Activated B cell treated with CpG ODN at 0.5 μM for 24 hours (primary cell): ENCODE results near the gene BRI3. TPM values are rescaled to one million over a fixed set of nuclear protein-coding genes. Genes with fewer than 3 reads are reported as not detected.

Experiments used
- ATAC-seq: fragments of 200-7000 bp; cut with Tn5 transposase; one replicate; pipeline ENCODE4 v1.10.0; 2021; ENCODE audit warnings: low read depth, mild to moderate bottlenecking, moderate library complexity
- CTCF ChIA-PET: fragments of 350-600 bp; sonication (Branson Sonifier 250); formaldehyde crosslinking; loops from one replicate; lab custom pipeline; 2021; ENCODE audit warnings: antibody characterized with exemption; lab: Charles Lee
- POLR2A ChIA-PET: fragments of 350-600 bp; sonication (Branson Sonifier 250); formaldehyde crosslinking; loops from one replicate; lab custom pipeline; 2021; ENCODE audit warnings: antibody characterized with exemption; lab: Charles Lee
- DNase-seq: peaks from one replicate; pipeline ENCODE4 v3.0.0; 2022
- H3K27ac Mint-ChIP-seq: one replicate; pipeline ENCODE4 v1.8.0; 2020; ENCODE audit warnings: mixed read lengths
- H3K27me3 Mint-ChIP-seq: one replicate; pipeline ENCODE4 v1.8.0; 2021; ENCODE audit warnings: mixed read lengths
- H3K36me3 Mint-ChIP-seq: one replicate; pipeline ENCODE4 v1.8.0; 2021; ENCODE audit warnings: low read depth, mixed read lengths
- H3K4me1 Mint-ChIP-seq: one replicate; pipeline ENCODE4 v1.8.0; 2021; ENCODE audit warnings: mixed read lengths
- H3K4me3 Mint-ChIP-seq: one replicate; pipeline ENCODE4 v1.8.0; 2020; ENCODE audit warnings: mild to moderate bottlenecking, mixed read lengths
- H3K9me3 Mint-ChIP-seq: one replicate; pipeline ENCODE4 v1.8.0; 2020; ENCODE audit warnings: mixed read lengths
- CTCF ChIP-seq: fragments of 200-600 bp; IDR thresholded peaks from one replicate; pipeline ENCODE4 v1.8.0; 2022; ENCODE audit warnings: antibody characterized with exemption, mild to moderate bottlenecking
- intact Hi-C: fragments of 100-400 bp; cut with micrococcal nuclease; formaldehyde crosslinking; loops from one replicate; pipeline ENCODE4 v1.15.1; 2024
- total RNA-seq: library from RNA; stranded (reverse); gene quantifications from 2 replicates; pipeline ENCODE4 v1.2.3, GENCODE V29; 2022

Gene BRI3
- total RNA-seq, 1 donor from 2014 or later = 53.7 TPM

GRCh38 chr7:98339043-98339442, 57.6 kb downstream of the BRI3 start:
- intact Hi-C loops = no loop called here
- TF ChIP-seq CTCF = no peak
- Mint-ChIP-seq H3K4me3 (no peak overlapping the region), H3K4me1 (no peaks in the 10 kb centered on the region), H3K9me3 (peaks cover 5% of the 10 kb centered on the region), H3K27me3 (peaks cover 3% of the 10 kb centered on the region), H3K36me3 (no peaks in the 10 kb centered on the region), H3K27ac (no peak overlapping the region)
- POLR2A ChIA-PET = no interaction called here
- ATAC-seq = no peak
- CTCF ChIA-PET = no interaction called here
- DNase-seq = no peak

DNA sequence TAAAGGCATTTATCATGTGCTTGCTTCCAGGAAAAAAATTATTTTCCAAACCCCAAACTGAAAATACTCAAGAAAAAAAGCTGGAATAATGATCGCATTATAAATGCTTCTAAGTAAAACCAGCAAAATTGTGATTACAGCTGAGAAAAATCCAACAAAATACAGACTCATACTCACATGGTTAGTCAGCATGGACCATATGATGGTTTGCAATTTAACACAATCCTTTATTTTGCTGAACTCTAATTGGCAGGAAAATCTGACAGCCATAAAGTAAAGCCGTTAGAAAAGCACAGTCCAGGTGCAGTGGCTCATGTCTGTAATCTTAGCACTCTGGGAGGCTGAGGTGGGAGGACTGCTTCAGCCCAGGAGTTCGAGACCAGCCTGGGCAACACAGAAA, 59.6 kb downstream of the BRI3 start:
- ATAC-seq (no peak), DNase-seq (no peak)
- H3K36me3 Mint-ChIP-seq = no peaks in the 10 kb centered on the region
- peaks cover 5% of the 10 kb centered on the region for H3K9me3 Mint-ChIP-seq
- no peak overlapping the region for H3K27ac Mint-ChIP-seq
- no peak overlapping the region for H3K4me3 Mint-ChIP-seq
- POLR2A ChIA-PET = interaction anchor here (0.7 kb wide), 2 partner anchors 59 to 1248 kb away, joined by 5 to 7 read pairs; no protein-coding TSS in a partner anchor
- H3K4me1 Mint-ChIP-seq = no peaks in the 10 kb centered on the region
- intact Hi-C loops = no loop called here
- H3K27me3 Mint-ChIP-seq = peaks cover 5% of the 10 kb centered on the region
- no peak for TF ChIP-seq CTCF
- CTCF ChIA-PET = no interaction called here

Other genes starting within 250 kb of the BRI3 start
- 9.6 and 10.4 TPM in 2 replicates for gene LMTK2, start 174.8 kb upstream of the BRI3 start, total RNA-seq
- gene BHLHA15, start 70.2 kb upstream of the BRI3 start, total RNA-seq = 0.35 TPM in 1 of 2 replicates, not detected in the other
- gene TECPR1, start 29.5 kb upstream of the BRI3 start, total RNA-seq = 24.6 and 34.5 TPM in 2 replicates
- gene BAIAP2L1, start 119.4 kb downstream of the BRI3 start, total RNA-seq = 8.1 and 10.4 TPM in 2 replicates